Suprapubic skin (tissue), 4 donors: ENCODE measurements around the gene ZNF808. TPM values are rescaled to one million over a fixed set of nuclear protein-coding genes. Genes with fewer than 3 reads are reported as not detected.
"Not testable (repeated sequence)": the region's sequence is repeated elsewhere in the genome, so short reads cannot be mapped to it uniquely, and the experiment has no call there.

Experiments used
- DNase-seq, 2 donors: peaks; one replicate each; pipeline ENCODE4 v3.0.0-alpha.2; 2019; ENCODE audit warnings: low spot score in 2 of 2
- H3K27ac ChIP-seq: fragments of 200-600 bp; sonication (generic); one replicate; pipeline ENCODE4 v1.5.1; 2019
- H3K27me3 ChIP-seq: fragments of 200-600 bp; sonication (generic); one replicate; pipeline ENCODE4 v1.5.1; 2019
- H3K36me3 ChIP-seq: fragments of 200-600 bp; sonication (generic); one replicate; pipeline ENCODE4 v1.5.1; 2019
- H3K4me1 ChIP-seq: fragments of 200-600 bp; sonication (generic); one replicate; pipeline ENCODE4 v1.5.1; 2019
- H3K4me3 ChIP-seq: fragments of 200-600 bp; sonication (generic); one replicate; pipeline ENCODE4 v1.5.1; 2019; ENCODE audit warnings: mild to moderate bottlenecking
- H3K9me3 ChIP-seq: fragments of 200-600 bp; sonication (generic); one replicate; pipeline ENCODE4 v1.5.1; 2019
- CTCF ChIP-seq, 2 donors: fragments of 200-600 bp in 1 of 2; fragments of 450-650 bp in 1 of 2; sonication (generic) in 1 of 2; IDR thresholded peaks; one replicate each; pipeline ENCODE4 v1.5.1; 2016 to 2019; ENCODE audit warnings: antibody characterized with exemption in 2 of 2, mild to moderate bottlenecking in 1 of 2, moderate library complexity in 1 of 2
- EP300 ChIP-seq: sonication (generic); formaldehyde crosslinking; IDR thresholded peaks from one replicate; pipeline ENCODE4 v1.6.1; 2017; ENCODE audit warnings: antibody characterized with exemption
- POLR2A ChIP-seq, 2 donors: fragments of 450-650 bp; IDR thresholded peaks; one replicate each; pipeline ENCODE4 v1.6.1; 2017; ENCODE audit warnings: antibody characterized with exemption in 2 of 2, mild to moderate bottlenecking in 2 of 2, moderate library complexity in 2 of 2
- POLR2AphosphoS5 ChIP-seq, 3 donors: sonication (generic); formaldehyde crosslinking; IDR thresholded peaks; one replicate each; pipeline ENCODE4 v1.6.1; 2017; ENCODE audit warnings: antibody characterized with exemption in 3 of 3
- WGBS: methylation state at CpG from one replicate; pipeline ENCODE4 v1.1.5; 2018; 5-methylcytosine and 5-hydroxymethylcytosine counted together
- total RNA-seq, 4 donors: library from RNA; depleted of rRNA; stranded (reverse); fragments of >200 nt; gene quantifications; one replicate each; pipeline ENCODE4 v1.1.0, GENCODE V29; 2016

The ZNF808 gene
- total RNA-seq, 4 donors from 2014 or later = 15.4 to 33.8 (median 18.4) TPM

GRCh38 chr19:52566121-52566520 is 38.7 kb downstream of the ZNF808 start:
- Histone ChIP-seq H3K4me1 (peaks cover 14% of the 10 kb centered on the region), H3K27me3 (no peaks in the 10 kb centered on the region), H3K27ac (no peak overlapping the region), H3K9me3 (peaks cover 15% of the 10 kb centered on the region), H3K4me3 (no peak overlapping the region), H3K36me3 (peaks cover 28% of the 10 kb centered on the region)
- no peak for DNase-seq
- WGBS = 84% methylated on average over 6 of the region's 6 CpGs
- no peak for TF ChIP-seq CTCF (IDR thresholded peaks at IDR 0.05)
- TF ChIP-seq EP300 = no peak
- TF ChIP-seq POLR2A (IDR thresholded peaks at IDR 0.05) = no peak
- TF ChIP-seq POLR2AphosphoS5 (IDR thresholded peaks at IDR 0.05) = no peak

- no peak for DNase-seq
- H3K36me3 ChIP-seq = peaks cover 25% of the 10 kb centered on the region
- no peaks in the 10 kb centered on the region for H3K27me3 ChIP-seq
- H3K4me3 ChIP-seq = no peak overlapping the region
- peaks cover 18% of the 10 kb centered on the region for H3K4me1 ChIP-seq
- peaks cover 10% of the 10 kb centered on the region for H3K9me3 ChIP-seq
- H3K27ac ChIP-seq = no peak overlapping the region
- TF ChIP-seq CTCF (IDR thresholded peaks at IDR 0.05) (no peak), POLR2AphosphoS5 (IDR thresholded peaks at IDR 0.05) (no peak), POLR2A (IDR thresholded peaks at IDR 0.05) (no peak), EP300 (no peak)
- 95% methylated on average over 2 of the region's 2 CpGs for WGBS
Measured at GRCh38 chr19:52566588-52566987, 39.1 kb downstream of the ZNF808 start.

- no peak for TF ChIP-seq POLR2AphosphoS5 (IDR thresholded peaks at IDR 0.05)
- no peak for TF ChIP-seq EP300
- no peak for TF ChIP-seq POLR2A (IDR thresholded peaks at IDR 0.05)
- no peak for TF ChIP-seq CTCF (IDR thresholded peaks at IDR 0.05)
- Histone ChIP-seq H3K9me3 (peaks cover 7% of the 10 kb centered on the region), H3K4me3 (no peak overlapping the region), H3K4me1 (peaks cover 19% of the 10 kb centered on the region), H3K27ac (no peak overlapping the region), H3K27me3 (no peaks in the 10 kb centered on the region), H3K36me3 (peaks cover 24% of the 10 kb centered on the region)
- 84% methylated on average over 14 of the region's 14 CpGs for WGBS
- DNase-seq = no peak
Measured at GRCh38 chr19:52567921-52568320, 40.5 kb downstream of the ZNF808 start.

- Histone ChIP-seq H3K4me1 (peaks cover 19% of the 10 kb centered on the region), H3K36me3 (peaks cover 27% of the 10 kb centered on the region), H3K4me3 (peak overlapping the region; percentile 79), H3K27ac (peak overlapping the region; percentile 89)
- H3K27me3 ChIP-seq, H3K9me3 ChIP-seq: not testable (repeated sequence)
- 5% methylated on average over 13 of the region's 13 CpGs for WGBS
- DNase-seq = peak in 1 of 2 donors; percentile 68
Measured at GRCh38 chr19:52569638-52569999, 42.2 kb downstream of the ZNF808 start.

GRCh38 chr19:52570000-52570861 is 42.8 kb downstream of the ZNF808 start, which contains the start of gene ZNF701:
TSS of gene ZNF701 (plus strand) at chr19:52570287. CDS start at chr19:52574148, 3,861 bp downstream.
- Histone ChIP-seq H3K36me3 (peaks cover 33% of the 10 kb centered on the region), H3K9me3 (no peaks in the 10 kb centered on the region), H3K4me3 (peak within 1 kb of the TSS; percentile 79), H3K27ac (peak within 1 kb of the TSS; percentile 89), H3K4me1 (peaks cover 19% of the 10 kb centered on the region), H3K27me3 (no peaks in the 10 kb centered on the region)
- WGBS = under 1% methylated on average over 51 of the region's 57 CpGs
- TF ChIP-seq POLR2AphosphoS5 (IDR thresholded peaks at IDR 0.05) (peak; percentile 46 to 85 (median 73)), EP300 (no peak), CTCF (IDR thresholded peaks at IDR 0.05) (peak in 1 of 2 donors; percentile 38), POLR2A (IDR thresholded peaks at IDR 0.05) (peak in 1 of 2 donors; percentile 88)
- peak; percentile 97 to 98 for DNase-seq
